Measurements from ENCODE around the gene NOL9.

NOL9 gene

DNA sequence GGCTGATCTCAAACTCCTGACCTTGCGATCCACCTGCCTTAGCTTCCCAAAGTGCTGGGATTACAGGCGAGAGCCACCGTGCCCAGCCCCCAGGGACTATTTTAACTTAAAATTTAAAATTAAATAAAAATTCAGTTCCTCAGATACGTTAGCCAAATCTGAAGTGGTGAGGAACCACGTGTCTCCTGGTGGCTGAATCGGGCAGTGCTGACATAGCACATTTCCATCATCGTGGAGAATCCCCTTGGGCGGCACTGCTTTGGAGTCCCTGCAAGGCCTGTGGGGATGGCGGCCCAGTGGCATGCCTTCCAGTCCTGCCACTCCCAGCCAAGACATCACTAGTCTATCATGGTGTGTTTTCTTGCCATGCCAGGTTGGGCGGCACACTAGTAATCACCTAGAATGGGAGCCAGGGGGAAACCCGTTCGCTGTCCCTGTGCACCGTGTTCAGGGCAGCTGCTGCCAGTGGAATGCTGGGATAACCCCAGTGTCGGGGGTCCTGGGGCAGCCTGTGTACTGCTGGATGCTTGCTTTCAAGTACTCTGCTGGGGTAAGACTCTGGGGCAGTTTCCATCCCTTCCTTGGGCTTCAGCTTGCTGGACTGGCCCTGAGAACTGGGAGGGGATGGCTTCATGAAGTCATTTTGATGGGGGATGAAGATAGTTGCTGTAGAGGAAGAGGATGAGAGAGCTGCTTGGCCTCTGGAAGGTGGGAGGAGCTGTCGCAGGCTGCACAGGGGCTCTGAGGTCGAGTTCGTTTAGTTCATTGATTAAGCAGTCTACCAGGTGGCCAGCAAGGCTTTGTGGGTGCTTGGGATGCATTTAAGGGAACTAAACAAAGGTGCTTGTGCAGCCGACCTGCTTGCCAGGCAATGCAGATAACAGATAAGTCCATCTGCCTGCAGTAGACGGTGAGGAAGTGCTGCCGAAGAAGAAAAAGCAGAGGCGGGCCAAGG is 30.1 kb upstream of the NOL9 start:
- Mint-ChIP-seq H3K4me3 (no peak overlapping the region), H3K27me3 (no peaks in the 10 kb centered on the region), H3K4me1 (peaks cover 29% of the 10 kb centered on the region), H3K9me3 (no peaks in the 10 kb centered on the region), H3K36me3 (ENCODE audit: low read depth) (peaks cover 10% of the 10 kb centered on the region), H3K27ac (no peak overlapping the region)
- ATAC-seq (no peak), DNase-seq (no peak)

- ATAC-seq: no peak
- Mint-ChIP-seq H3K27ac (no peak overlapping the region), H3K9me3 (no peaks in the 10 kb centered on the region), H3K27me3 (no peaks in the 10 kb centered on the region), H3K36me3 (ENCODE audit: low read depth) (peaks cover 6% of the 10 kb centered on the region), H3K4me1 (peaks cover 31% of the 10 kb centered on the region), H3K4me3 (peak overlapping the region; percentile 3)
- no peak for DNase-seq
Measured at GRCh38 chr1:6582370-6582769, 28.1 kb upstream of the NOL9 start.

GRCh38 chr1:6581561-6582305 is 27.4 kb upstream of the NOL9 start:
- ATAC-seq: no peak
- peak overlapping the region; percentile 40 for H3K27ac Mint-ChIP-seq
- peak overlapping the region; percentile 89 for H3K4me3 Mint-ChIP-seq
- H3K27me3 Mint-ChIP-seq: no peaks in the 10 kb centered on the region
- no peak for DNase-seq
- H3K9me3 Mint-ChIP-seq: no peaks in the 10 kb centered on the region
- H3K36me3 Mint-ChIP-seq (ENCODE audit: low read depth): peaks cover 6% of the 10 kb centered on the region
- peaks cover 31% of the 10 kb centered on the region for H3K4me1 Mint-ChIP-seq

DNA sequence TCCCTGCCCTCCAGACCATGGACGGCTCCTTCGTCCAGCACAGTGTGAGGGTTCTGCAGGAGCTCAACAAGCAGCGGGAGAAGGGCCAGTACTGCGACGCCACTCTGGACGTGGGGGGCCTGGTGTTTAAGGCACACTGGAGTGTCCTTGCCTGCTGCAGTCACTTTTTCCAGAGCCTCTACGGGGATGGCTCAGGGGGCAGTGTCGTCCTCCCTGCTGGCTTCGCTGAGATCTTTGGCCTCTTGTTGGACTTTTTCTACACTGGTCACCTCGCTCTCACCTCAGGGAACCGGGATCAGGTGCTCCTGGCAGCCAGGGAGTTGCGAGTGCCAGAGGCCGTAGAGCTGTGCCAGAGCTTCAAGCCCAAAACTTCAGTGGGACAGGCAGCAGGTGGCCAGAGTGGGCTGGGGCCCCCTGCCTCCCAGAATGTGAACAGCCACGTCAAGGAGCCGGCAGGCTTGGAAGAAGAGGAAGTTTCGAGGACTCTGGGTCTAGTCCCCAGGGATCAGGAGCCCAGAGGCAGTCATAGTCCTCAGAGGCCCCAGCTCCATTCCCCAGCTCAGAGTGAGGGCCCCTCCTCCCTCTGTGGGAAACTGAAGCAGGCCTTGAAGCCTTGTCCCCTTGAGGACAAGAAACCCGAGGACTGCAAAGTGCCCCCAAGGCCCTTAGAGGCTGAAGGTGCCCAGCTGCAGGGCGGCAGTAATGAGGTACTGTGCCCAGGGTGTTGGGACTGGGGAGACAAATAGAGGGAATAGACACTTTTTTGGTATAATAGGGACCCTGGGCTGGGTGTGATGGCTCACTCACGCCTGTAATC is 26.5 kb upstream of the NOL9 start:
- no peak for ATAC-seq
- Mint-ChIP-seq H3K27me3 (no peaks in the 10 kb centered on the region), H3K4me1 (peaks cover 31% of the 10 kb centered on the region), H3K36me3 (ENCODE audit: low read depth) (peaks cover 6% of the 10 kb centered on the region), H3K27ac (peak overlapping the region; percentile 94), H3K4me3 (peak overlapping the region; percentile 89), H3K9me3 (no peaks in the 10 kb centered on the region)
- no peak for DNase-seq

GRCh38 chr1:6580119-6580592 is 25.8 kb upstream of the NOL9 start:
- Mint-ChIP-seq H3K27ac (peak overlapping the region; percentile 94), H3K4me1 (peaks cover 31% of the 10 kb centered on the region), H3K9me3 (no peaks in the 10 kb centered on the region), H3K27me3 (no peaks in the 10 kb centered on the region), H3K4me3 (peak overlapping the region; percentile 89), H3K36me3 (ENCODE audit: low read depth) (peaks cover 6% of the 10 kb centered on the region)
- DNase-seq: no peak
- ATAC-seq: no peak

- H3K27ac Mint-ChIP-seq: peak within 1 kb of the TSS; percentile 94
- H3K27me3 Mint-ChIP-seq: no peaks in the 10 kb centered on the region
- H3K36me3 Mint-ChIP-seq (ENCODE audit: low read depth): peaks cover 6% of the 10 kb centered on the region
- DNase-seq (peak; percentile 98), ATAC-seq (peak; percentile 99)
- peak within 1 kb of the TSS; percentile 89 for H3K4me3 Mint-ChIP-seq
- no peaks in the 10 kb centered on the region for H3K9me3 Mint-ChIP-seq
- peaks cover 31% of the 10 kb centered on the region for H3K4me1 Mint-ChIP-seq
Measured at GRCh38 chr1:6579374-6580118, 25.2 kb upstream of the NOL9 start, which contains the start of gene ZBTB48. ZBTB48 (plus strand) TSS chr1:6579994; CDS start chr1:6580610, 616 bp downstream.

GRCh38 chr1:6578624-6579373 is 24.5 kb upstream of the NOL9 start:
- Mint-ChIP-seq H3K27ac (peak overlapping the region; percentile 94), H3K27me3 (no peaks in the 10 kb centered on the region), H3K9me3 (no peaks in the 10 kb centered on the region), H3K36me3 (ENCODE audit: low read depth) (peaks cover 6% of the 10 kb centered on the region), H3K4me1 (peaks cover 31% of the 10 kb centered on the region), H3K4me3 (peak overlapping the region; percentile 89)
- no peak for ATAC-seq
- DNase-seq: no peak

DNA sequence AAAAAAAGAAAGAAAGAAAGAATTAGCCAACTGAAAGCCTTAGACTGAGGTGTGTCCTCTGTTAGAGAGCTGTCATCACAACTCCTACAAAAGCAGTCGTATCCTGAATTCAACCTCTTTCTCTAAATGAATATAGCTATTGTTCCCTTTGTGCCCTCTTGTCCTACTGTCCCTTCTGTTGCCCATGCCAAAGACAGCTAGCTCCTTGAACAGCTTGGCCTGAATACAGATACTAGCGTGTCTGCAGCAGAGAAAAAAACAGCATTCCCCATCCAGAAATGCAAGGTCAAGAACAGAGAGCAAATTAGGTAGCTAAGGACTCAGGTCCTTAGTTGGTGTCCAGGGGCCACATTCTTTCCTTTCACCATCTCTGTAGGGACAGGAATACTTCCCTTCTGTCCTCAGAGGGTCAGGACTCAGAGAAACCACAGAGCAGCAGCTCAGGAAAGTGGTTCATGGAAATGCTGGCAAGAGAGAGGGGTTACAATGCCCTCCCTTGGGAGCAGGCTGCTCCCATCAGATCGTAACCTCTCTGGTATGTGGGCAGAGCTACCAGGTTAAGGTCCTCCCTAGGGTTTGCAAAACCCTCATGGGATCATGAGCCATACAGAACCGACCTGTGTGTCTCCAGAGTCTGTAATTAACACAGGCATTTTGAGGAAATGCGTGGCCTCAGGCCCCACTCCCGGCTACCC is 23.7 kb upstream of the NOL9 start:
- H3K36me3 Mint-ChIP-seq (ENCODE audit: low read depth): peaks cover 6% of the 10 kb centered on the region
- H3K27me3 Mint-ChIP-seq: no peaks in the 10 kb centered on the region
- H3K9me3 Mint-ChIP-seq: no peaks in the 10 kb centered on the region
- H3K4me3 Mint-ChIP-seq: no peak overlapping the region
- peaks cover 31% of the 10 kb centered on the region for H3K4me1 Mint-ChIP-seq
- DNase-seq (no peak), ATAC-seq (no peak)
- H3K27ac Mint-ChIP-seq: no peak overlapping the region

- H3K9me3 Mint-ChIP-seq: no peaks in the 10 kb centered on the region
- H3K27me3 Mint-ChIP-seq: no peaks in the 10 kb centered on the region
- H3K27ac Mint-ChIP-seq: no peak overlapping the region
- H3K36me3 Mint-ChIP-seq (ENCODE audit: low read depth): peaks cover under 1% of the 10 kb centered on the region
- DNase-seq (no peak), ATAC-seq (no peak)
- peaks cover 10% of the 10 kb centered on the region for H3K4me1 Mint-ChIP-seq
- no peak overlapping the region for H3K4me3 Mint-ChIP-seq
Measured at GRCh38 chr1:6574818-6575217, 20.5 kb upstream of the NOL9 start.

- Mint-ChIP-seq H3K9me3 (no peaks in the 10 kb centered on the region), H3K27me3 (no peaks in the 10 kb centered on the region), H3K36me3 (ENCODE audit: low read depth) (no peaks in the 10 kb centered on the region), H3K4me1 (peaks cover 3% of the 10 kb centered on the region), H3K27ac (no peak overlapping the region), H3K4me3 (no peak overlapping the region)
- DNase-seq: no peak
- ATAC-seq: no peak
Measured at GRCh38 chr1:6574025-6574620, 19.8 kb upstream of the NOL9 start.

DNA sequence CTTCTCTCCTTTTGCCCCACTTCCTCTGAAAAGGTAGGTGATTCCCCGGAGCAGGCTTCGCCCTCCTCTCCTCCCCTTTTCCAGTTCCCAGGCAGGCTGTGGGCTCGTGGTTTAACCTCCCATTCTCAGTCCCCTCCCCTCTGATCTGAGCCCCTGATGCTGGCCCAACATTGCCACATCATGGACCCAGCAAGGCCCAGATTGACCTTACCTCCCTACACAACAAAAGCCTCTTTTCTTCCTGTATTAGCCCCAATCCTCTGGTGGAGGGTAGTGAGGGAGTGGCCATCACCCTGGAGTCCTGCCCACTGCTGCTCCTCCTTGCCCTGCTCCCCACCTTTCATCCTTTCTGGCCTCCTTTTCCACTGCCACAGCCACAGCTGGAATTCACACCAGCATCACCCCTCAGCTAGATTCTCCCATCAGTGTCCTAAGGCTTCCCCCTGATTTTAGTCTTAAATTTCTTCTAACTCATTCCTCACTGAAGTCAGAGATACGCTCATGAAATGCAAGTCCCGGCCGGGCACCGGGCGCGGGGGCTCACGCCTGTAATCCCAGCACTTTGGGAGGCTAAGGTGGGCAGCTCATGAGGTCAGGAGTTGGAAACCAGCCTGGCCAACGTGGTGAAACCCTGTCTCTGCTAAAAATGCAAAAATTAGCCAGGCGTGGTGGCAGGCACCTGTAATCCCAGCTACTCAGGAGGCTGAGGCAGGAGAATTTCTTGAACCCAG is 18.5 kb upstream of the NOL9 start:
- H3K27ac Mint-ChIP-seq: no peak overlapping the region
- DNase-seq: no peak
- H3K9me3 Mint-ChIP-seq: no peaks in the 10 kb centered on the region
- ATAC-seq: no peak
- H3K4me3 Mint-ChIP-seq: no peak overlapping the region
- no peaks in the 10 kb centered on the region for H3K27me3 Mint-ChIP-seq
- H3K4me1 Mint-ChIP-seq: no peaks in the 10 kb centered on the region
- H3K36me3 Mint-ChIP-seq (ENCODE audit: low read depth): no peaks in the 10 kb centered on the region

DNA sequence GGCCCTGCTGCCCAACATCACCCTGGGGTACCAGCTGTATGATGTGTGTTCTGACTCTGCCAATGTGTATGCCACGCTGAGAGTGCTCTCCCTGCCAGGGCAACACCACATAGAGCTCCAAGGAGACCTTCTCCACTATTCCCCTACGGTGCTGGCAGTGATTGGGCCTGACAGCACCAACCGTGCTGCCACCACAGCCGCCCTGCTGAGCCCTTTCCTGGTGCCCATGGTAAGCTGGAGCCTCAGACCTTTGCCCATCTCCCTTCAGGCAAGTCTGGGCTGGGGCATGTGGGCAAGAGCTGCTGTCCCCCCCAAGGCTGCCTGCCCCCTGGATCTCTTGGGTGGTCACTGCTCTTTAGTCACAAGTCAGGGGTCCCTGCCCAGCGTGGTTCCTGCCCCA is 16.7 kb upstream of the NOL9 start:
- no peaks in the 10 kb centered on the region for H3K27me3 Mint-ChIP-seq
- H3K36me3 Mint-ChIP-seq (ENCODE audit: low read depth): no peaks in the 10 kb centered on the region
- ATAC-seq (no peak), DNase-seq (no peak)
- H3K27ac Mint-ChIP-seq: no peak overlapping the region
- no peaks in the 10 kb centered on the region for H3K9me3 Mint-ChIP-seq
- H3K4me3 Mint-ChIP-seq: no peak overlapping the region
- no peaks in the 10 kb centered on the region for H3K4me1 Mint-ChIP-seq
